Fibroblast of lung (primary cell): Measurements from ENCODE around the gene PACS2.

Source experiments
- EZH2 ChIP-seq: IDR thresholded peaks from 2 replicates; pipeline ENCODE4 v1.5.1; 2012; ENCODE audit warnings: low read length, control low read depth, mild to moderate bottlenecking; ENCODE audit errors: missing control alignments
- TF ChIP-seq, protein P1 (sequence below), 2 donors: IDR thresholded peaks in 1 of 2; conservative IDR thresholded peaks in 1 of 2; 1 replicate in 1 of 2; 2 replicates in 1 of 2; pipeline ENCODE4 v1.5.1; 2011 to 2012; ENCODE audit warnings: low read length in 2 of 2, control low read depth in 1 of 2, inconsistent platforms in 1 of 2, low read depth in 1 of 2, mild to moderate bottlenecking in 1 of 2

DNA sequence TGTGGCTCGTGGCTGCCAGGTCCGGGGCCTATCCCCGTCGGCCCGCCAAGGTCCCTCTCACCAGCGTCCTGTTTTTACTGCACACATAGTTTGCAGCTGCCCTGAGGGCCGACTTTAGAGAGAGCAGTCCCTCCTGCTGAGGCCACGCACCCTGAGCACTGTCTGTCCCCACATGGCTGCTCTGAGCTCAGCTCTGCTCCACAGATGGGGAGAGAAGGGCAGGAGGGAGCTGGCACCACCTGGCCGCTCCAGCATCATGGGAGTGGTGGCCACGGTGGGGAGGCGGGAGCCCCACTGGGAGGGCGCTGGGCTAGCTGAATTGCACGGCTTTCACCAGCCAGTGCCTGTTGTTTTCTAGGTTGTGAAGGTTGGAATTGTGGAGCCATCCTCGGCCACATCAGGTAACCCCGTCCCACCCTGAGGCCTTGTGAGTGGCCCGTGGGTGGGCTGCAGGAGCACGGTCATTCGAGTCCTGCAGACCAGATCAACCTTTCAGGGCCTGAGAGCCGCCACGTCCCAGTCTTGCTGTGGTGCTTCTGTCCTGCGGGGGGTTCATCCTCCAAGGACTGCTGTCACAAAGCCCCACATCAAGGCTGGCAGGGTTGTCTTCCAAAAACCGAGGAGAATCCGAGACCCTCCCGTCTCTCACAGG, 76.4 kb downstream of the PACS2 start:
- TF ChIP-seq EZH2, result no peak
- TF ChIP-seq, protein P1, sequence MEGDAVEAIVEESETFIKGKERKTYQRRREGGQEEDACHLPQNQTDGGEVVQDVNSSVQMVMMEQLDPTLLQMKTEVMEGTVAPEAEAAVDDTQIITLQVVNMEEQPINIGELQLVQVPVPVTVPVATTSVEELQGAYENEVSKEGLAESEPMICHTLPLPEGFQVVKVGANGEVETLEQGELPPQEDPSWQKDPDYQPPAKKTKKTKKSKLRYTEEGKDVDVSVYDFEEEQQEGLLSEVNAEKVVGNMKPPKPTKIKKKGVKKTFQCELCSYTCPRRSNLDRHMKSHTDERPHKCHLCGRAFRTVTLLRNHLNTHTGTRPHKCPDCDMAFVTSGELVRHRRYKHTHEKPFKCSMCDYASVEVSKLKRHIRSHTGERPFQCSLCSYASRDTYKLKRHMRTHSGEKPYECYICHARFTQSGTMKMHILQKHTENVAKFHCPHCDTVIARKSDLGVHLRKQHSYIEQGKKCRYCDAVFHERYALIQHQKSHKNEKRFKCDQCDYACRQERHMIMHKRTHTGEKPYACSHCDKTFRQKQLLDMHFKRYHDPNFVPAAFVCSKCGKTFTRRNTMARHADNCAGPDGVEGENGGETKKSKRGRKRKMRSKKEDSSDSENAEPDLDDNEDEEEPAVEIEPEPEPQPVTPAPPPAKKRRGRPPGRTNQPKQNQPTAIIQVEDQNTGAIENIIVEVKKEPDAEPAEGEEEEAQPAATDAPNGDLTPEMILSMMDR (conservative IDR thresholded peaks at IDR 0.05 in 1 of 2, IDR thresholded peaks at IDR 0.05 in 1 of 2; ENCODE audit: low read depth in 1 of 2, low read length in 2 of 2), result no peak
